ENCODE results near the gene WDR20.
A peak's percentile ranks its signal among the peaks of the same experiment; 100 is the strongest.

Gene WDR20

DNA sequence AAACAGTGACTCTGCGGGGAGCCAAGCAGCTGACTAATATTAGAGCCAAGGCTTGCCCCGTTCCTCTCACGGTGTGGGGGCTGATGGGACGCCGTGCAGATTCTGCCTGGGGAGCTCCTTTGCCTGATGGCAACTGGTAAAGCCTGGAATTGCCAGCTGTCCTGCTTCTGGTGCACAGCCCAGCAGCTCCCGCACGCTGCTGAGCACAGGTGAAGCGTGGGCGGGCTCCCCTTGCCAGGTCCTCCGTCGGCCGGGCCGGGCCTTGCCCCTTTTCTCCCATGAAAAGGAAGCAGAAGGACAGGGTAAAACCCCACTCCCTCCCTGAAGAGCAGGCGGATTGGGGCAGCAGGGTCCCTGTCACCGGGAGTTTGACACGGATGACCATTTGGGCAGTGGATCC is 79.0 kb downstream of the WDR20 start:
- DNase-seq (ENCODE audit: low read depth in 2 of 2) = no peak

DNA sequence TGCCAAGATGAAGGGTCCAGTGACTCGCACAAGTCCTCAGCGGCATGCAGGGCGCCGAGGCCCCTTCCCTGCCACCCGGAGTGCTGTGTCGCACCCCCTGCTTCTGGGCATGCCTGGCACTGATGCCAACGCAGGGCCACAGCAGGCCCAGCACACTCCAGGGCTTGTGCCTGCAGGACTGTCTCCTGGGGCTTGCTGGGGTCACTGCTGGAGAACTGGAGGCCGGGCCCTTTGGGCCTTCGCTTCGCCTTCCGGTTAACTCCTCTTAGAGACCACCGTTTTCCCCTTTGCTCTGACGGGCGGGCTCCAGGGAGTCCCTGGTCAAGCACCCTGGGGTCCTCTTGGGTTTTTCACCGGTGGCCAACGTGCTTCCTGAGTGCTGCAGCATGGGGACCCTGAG is 79.6 kb downstream of the WDR20 start:
- no peak for DNase-seq (ENCODE audit: low read depth in 2 of 2)

DNA sequence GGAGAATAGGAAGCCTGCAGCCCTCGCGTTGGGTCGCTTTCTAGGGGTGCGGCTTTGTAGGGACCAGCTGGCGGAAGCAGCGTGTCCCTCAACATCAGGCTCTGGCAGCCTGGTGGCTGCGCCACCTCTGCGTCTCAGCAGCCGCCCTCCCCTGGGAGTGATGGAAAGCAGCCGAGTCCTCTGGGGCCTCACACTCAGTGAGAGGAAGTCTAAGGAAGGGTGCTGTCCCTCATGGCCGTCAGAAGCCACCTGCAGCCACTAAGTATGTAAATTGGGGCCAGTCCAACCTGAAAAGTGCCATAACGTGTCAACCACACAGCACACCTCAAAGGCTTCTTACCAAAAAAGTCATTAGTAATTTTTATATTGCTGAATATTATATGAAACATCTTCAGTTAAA is 80.3 kb downstream of the WDR20 start:
- DNase-seq (ENCODE audit: low read depth in 2 of 2) = no peak

DNA sequence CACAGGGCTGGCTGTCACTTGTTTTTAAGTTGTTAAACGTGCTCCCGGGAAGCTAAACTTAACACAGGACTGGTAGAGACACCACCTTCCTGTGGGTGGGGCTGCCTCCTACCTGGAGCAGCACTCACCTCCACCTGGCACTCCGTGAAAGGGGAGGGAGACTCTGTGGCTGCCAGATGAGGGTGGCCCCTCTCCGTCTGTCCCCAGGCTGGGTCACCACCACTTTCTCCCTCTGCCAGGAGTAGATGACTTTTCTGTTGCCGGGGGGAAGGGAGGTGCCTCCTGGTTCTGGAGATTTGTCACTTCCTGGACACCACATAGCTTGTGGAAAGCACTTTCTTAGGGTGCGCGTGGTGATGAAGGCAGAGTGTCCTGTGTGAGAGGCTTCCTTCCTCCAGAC is 81.3 kb downstream of the WDR20 start:
- DNase-seq (ENCODE audit: low read depth in 2 of 2) = no peak

DNA sequence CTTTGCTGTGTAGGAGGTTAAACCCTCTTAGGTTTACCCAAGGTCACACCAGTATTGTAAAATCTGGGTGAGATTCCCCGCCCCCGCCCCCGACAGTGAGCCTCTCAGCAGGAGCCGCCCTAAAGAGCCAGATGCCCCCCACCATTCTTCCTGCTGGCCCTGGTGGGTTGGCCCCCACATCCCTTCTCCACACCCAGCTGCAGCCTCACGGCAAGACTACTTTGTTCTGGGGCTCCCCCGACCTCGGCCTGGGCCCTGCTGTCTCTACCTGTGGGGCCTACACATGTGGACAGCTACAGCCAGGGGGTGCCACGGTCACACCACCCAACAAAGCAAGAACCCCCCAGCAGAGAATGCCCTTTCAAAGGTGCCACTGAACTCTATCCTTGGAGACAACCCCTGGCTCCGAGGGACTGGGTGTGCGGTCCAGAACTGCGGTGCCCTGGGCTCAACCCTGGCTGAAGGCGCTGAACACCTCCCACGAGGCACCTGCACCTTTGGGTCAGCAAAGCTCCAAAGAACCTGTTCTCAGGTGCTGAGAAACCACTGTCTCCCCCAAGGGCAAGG is 82.4 kb downstream of the WDR20 start:
- DNase-seq (ENCODE audit: low read depth in 2 of 2) = no peak

DNA sequence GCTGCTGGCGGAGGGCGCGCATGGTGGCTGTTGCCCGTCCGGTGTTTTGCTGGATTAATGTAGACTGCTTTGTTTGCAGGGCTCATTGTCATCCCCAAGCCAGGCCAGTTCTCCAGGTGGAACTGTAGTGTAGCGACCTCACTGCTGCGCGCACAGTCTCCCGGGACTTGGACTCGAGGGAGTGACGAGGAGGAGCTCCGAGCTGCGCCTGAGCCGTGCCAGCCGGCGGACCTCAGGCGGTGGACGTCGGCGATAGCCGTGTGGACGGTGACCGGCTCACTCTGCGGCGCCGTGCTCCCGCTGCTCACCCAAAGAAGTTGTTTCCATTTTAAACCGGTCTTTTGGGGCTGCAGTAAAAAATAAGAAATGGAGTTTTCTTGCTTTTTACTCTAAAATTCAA is 83.1 kb downstream of the WDR20 start:
- DNase-seq (ENCODE audit: low read depth in 2 of 2) = no peak

DNA sequence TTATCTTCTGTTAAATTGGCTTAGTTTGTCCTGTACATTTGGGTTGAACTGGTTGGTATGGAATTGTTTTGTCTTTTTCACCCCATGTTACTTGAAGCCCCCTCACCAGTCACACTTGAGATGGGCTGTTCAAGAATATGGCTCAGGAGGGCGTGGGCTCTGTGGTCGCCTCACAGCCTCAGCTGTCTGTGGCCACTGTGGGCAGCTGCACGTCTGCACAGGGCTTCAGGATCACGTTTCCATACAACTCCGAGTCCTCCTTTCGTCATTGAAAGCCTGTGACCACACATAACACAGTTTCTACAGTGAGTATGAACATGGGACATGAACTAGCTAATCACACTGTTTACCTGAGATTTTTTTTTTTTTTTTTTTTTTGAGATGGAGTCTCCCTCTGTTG is 84.0 kb downstream of the WDR20 start:
- no peak for DNase-seq (ENCODE audit: low read depth in 2 of 2)

DNA sequence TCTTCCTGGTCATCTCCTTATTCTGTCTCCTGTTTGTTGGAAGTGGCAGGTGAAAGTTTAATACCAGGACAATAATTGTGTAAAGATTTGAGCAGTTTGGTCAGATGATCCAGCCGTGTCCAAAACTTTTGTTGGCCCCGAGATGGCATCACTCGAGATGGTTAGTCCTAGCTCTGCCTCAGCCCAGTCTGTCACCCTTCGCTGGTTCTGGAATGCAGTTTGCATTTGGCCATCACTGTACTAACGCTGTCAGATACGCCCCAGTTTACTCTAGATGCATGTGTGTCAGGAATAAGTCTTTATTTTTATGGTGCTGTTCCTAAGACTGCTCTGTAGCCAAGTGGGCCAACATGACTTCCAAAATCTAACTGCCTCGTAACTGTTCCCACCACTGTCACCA is 85.7 kb downstream of the WDR20 start:
- no peak for DNase-seq (ENCODE audit: low read depth in 2 of 2)

DNA sequence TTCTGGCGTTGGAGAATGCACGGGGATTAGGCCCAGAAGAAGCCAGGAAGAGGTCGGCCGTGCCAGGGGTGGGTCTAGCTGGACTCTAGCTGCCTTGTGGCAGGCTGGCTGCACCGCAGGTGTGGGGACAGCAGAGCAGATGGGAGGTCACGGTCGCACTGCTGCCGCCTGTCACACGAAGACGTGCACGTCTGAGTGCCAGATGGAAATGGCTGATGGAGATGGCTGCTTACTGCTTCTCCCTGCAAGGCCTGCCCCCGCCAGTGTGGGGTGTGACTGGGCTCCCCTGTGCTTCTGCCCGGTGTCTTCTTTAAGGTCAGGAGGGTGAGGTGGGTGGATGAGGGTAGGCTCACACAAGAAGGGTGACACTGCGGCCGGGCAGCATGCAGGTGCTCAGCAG is 86.2 kb downstream of the WDR20 start:
- no peak for DNase-seq (ENCODE audit: low read depth in 2 of 2)

DNA sequence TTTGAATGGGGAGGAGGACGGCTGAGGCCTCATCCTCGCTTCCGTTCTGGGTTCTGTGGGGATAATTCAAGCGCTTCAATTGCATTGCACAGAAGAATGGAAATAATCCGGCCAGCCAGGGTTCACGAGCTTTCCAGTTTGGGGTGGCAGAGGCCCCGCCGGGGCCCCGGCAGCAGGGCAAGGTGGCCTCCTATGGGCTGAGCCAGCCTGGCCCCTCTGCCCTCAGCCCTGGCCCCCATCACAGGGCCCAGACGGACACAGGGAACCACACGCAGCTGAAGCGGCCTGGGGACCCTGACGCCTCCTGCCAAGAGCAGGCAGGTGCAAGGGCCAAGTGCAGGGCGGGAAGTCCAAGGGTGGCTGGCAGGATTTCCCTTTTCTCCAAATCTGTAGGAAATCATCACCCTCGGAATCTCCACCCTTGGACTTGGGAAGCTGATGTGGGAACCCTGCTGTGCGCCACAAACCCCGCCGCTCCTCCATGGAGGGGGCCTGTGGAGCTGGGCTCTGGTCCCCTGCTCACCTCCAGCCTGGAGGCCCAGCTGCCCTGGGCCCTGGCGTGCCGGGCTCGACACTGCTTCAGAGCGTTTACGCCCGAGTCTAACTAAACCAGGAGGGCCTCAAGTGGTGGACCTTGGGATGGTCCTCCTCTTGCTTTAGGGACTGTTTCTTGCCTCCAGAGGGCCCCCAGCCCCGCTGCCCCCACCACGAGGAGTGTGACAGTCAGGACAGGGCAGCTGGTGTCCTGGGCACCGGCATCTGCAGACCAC is 86.8 kb downstream of the WDR20 start:
- no peak for DNase-seq (ENCODE audit: low read depth in 2 of 2)

DNA sequence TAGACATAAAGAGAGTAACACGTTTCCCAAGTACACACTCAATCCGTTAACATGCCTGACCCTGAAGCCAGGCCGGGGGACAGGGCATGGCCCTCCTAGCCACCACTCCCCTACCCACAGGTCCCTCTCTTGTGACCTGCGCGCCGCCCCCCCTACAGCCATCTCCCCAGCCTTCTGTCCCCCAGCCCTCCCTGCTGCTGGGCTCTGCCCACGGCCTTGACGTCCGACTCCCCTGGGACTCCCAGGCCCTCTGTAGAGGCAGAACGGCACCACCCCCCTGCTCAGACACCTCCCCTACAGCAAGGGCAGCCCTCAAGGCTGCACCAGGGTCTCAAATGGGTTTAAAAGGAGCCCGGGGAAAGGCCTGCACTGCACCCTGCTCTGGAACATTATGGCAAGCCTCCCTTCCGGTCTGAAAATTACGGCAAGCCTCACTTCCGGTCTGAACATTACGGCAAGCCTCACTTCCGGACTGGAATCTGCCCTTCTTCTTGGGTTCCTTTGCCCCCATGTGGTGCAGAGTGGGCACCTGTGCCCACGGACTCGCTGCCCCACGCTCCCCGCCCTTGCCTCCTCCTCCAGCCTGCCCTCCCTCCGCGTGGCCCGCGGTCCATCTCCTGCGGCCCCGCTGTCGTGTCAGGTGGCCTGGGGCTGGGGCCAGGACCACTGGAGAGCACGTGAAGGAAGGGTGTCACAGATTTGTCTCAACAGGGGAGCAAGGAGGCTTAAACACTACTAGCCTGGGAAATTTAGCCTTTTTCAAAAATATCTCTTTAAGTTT is 87.7 kb downstream of the WDR20 start:
- no peak for DNase-seq (ENCODE audit: low read depth in 2 of 2)

DNA sequence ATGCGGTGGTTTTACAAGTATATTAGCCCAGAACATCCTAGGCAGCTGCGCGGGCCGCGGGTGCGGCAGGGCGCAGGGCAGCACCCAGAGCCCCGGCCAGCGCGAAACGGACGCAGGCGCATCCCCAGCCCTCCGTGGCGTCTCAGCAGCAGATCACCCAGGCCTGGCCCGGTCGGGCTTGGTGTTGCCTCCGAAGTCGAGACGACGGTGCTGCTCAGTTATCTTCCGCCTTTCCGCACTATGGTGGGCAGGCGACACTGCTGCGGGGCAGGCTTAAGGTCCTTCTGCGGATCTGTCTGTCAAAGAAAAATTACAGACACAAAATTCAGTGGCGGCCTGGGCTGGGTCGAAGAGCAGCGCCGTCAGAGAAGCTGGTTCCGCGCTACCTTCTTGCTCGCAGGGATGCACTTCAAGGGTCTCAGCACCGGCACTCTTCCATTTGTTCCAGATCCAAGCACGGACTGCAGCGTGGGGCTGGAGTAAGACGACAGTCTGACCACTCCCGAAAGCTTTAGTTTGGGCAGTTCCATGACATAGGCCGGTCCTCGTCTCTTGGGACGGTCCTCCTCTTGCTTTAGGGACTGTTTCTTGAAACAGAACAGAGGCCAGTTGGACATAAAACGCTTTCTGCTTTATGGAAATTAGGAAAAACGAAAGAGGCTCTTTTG is 89.5 kb downstream of the WDR20 start:
- no peak for DNase-seq (ENCODE audit: low read depth in 2 of 2)

DNA sequence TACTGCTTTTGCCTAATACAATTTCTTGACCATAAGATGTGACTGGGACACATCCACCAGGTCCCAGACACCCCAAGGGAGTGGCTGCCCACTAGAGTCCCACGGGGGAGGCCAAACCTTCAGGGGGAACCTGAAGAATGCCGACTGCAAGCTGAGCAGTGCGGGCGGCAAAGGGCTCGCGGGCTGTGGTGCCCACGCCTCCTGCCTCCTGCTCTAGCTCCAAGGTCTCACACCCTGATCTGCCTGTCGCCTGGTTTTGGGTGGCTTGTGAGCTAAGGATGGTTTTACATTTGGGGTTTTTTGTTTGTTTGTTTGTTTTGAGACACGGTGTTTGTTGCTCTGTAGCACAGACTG is 90.0 kb downstream of the WDR20 start:
- DNase-seq (ENCODE audit: low read depth in 2 of 2) = no peak

DNA sequence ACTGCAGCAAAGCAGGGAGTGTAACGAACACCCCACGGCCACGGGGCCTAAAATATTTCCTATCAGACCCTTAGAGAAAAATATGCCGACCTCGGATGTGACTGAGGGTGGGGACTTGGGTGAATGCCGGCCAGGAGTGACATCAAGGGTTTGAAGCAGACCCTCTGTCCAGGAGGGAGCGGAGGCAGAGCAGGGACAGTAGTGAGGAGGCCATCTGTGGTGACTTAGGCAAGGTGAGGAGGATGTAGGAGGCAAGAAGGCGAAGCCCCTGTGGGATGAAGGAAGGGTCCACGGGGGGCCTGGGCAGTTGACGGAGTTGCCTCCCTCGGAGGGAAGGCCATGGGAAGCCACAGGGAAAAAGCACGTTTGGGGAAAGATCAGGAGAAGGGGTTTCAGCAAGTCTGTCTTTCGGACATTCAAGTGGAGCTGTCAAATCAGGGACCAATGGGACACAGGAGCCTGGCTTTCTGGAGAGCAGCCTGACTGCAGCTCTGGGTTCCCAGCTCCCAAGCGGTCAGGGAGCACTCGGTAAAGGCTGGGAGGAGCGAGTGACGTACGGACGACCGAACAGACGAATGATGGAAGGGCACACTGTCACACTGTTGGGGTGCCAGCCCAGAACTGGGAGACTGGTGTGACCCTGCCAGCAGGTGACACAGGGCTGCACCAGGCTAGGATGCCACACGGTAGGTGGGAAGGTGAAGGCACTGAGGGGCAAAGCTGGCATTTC is 90.9 kb downstream of the WDR20 start:
- DNase-seq (ENCODE audit: low read depth in 2 of 2) = no peak

DNA sequence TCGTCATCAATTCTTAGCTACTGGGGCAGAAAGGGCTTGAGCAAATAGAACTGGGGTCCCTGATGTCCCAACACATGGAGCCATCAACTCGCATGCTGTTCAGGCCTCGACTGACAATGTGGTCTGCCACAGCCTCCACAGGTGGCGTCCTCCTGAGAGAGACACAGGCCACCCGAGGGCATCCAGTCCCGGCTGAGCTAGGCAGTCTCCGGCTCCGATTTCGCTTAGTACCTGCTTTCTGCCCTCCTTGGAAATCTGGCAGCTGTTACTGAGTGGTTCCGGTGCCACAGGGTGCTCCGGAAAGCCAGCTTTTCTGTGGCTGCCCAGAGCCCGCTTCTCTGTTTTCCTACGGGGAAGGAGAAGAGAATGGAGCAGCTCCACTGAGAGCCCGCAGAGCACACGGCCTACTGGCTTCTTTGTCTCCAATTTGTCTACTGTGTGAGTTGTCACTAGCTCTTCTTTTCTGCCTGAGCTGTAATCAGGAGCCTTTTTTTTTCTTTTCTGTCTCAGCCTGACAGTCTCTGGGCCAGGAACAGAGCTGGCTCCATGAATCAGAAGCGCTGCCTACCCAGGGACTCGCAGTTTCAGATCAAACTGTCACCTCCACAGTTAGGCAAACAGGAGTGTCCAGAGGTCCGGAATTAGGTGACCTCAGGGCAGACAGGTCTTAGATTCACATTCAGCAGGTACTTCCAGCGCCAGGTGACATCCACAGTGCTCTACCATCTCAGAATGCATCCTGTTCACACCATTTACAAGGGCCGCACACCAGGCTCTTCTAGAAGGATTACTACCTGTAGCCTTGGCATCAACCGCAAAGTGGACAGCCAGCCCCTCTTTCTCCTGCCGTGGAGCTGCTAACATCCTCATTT is 92.0 kb downstream of the WDR20 start:
- DNase-seq (ENCODE audit: low read depth in 2 of 2) = no peak

DNA sequence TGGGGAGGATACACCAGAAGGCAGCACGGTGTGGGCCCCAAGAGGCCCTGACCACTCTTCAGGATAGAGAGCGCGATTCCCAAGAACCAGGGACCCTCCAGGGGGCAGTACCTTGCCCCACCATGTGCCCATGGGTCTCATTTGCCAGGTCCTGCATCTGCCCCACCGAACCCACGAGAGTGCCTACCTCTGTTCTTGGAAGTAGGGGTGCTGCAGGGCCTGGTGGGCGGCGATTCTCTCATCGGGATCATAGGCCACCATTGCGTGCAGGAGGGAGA is 92.6 kb downstream of the WDR20 start:
- DNase-seq (ENCODE audit: low read depth in 2 of 2) = no peak

DNA sequence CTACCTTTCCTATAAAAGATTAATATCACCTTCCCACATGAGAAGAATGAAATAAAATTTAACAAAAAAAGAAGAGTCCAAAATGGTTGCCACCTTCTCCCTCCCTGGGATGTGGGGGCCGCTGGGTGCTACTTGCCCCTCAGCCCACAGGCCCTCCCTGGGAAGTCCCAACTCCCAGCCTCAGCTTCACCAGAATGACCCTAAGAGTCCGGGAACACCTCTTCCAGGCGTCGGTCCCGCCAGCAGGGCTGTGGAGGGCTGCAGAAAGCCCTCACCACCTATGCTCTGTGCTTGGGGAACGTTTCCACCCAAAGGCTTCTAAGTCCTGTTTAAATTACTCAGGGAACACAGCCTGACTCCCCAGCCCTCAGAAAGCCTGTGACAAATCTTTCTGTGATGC is 93.4 kb downstream of the WDR20 start:
- no peak for DNase-seq (ENCODE audit: low read depth in 2 of 2)

DNA sequence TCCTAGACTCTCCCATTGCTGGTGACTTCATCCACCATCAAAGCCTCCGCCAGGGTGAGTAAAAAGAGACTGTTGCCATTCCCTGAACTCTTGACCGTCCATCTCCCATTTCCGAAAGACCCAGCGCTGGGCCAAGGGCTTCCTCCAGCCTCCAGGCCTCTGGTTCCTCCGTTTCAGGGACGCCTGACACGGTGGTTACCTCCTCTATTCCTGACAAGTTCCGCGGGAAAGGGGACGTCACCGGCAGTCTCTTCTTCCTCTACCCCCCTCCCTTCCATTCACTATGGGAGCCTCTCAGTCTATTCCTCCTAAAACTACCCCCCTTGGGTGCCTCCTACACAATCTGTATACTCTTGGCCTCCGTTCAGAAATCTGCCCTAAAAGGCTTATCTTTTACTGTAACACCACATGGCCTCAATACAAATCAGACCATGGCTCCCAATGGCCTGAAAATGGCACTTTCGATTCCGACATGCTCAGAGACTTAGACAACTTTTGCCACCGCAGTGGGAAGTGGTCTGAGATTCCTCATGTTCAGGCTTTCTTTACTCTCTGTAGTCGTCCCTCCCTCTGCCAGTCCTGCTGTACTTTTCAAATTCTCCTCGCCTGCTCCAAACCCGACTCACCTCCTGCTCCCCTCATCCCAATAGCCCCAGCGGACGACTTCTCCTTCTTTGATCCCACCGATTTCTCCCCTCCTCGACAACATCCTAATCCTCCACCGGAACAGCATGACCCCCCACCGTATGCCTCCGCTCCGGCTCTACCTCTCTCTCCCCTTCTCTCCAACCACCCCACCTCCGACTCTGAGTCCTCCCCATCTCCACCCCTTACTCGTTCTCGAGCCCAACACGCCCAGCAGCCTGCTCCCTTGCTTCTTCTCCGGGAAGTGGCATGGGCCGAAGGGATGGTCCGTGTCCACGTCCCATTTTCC is 94.9 kb downstream of the WDR20 start:
- no peak for DNase-seq (ENCODE audit: low read depth in 2 of 2)

DNA sequence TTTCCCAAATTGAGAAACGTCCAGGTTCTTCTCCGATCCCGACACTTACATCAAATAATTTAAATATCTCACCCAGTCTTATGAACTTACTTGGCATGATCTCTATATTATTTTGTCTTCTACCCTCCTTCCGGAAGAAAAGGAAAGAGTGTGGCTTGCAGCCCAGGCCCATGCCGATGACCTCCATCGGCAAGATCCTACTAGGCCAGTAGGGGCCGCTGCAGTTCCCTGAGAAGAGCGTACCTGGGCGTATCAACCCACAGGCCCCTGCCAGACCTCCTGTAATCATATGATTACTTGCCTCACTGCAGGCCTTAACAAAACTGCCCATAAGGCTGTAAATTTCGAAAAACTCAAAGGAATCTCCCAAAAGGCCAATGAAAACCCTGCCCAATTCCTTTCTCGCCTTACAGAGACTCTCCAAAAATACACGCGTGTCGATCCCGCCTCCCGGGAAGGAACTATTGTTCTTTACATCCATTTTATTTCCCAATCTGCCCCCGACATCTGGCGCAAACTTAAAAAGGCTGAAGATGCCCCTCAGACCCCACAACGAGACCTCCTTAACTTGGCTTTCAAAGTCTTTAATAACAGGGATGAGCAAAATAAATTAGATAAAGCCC is 95.7 kb downstream of the WDR20 start:
- DNase-seq (ENCODE audit: low read depth in 2 of 2) = peak; percentile 41 to 57

DNA sequence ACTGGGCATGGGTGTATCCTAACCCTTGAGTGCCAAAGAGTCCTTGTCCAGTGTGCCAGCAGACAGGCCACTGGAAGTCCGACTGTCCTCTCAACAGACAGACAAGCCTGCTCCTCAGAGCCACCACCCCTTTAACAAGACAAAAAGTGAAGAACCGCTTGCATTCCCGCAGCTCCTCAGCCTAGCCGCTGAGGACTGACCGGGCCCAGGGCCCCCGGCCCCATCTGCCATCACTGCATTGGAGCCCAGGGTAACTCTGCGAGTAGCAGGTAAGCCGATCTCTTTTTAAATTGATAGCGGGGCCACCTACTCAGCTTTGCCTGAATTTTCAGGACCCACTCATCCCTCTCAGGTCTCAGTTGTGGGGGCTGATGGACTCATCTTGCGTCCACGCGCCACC is 96.3 kb downstream of the WDR20 start:
- DNase-seq (ENCODE audit: low read depth in 2 of 2) = no peak

Measured in stimulated activated CD4-positive, alpha-beta T cell treated with anti-CD3 and anti-CD28 coated beads, Interleukin-1b, Interleukin-23, amount 100 ng/mL, for 1 hour (primary cell).